ENCODE measurements around the gene CCL28.

Gene CCL28

GRCh38 chr5:43357067-43357466 lies 55.1 kb downstream of the CCL28 start:
- Histone ChIP-seq H3K9ac (ENCODE audit: low read depth, low read length) (no peak overlapping the region), H3K27me3 (ENCODE audit: control insufficient read depth, insufficient read depth, low read length) (no peaks in the 10 kb centered on the region), H3K9me3 (ENCODE audit: control insufficient read depth, insufficient read depth, low read length) (peaks cover 13% of the 10 kb centered on the region; the same call in 1 of the 2 replicates), H3K36me3 (ENCODE audit: control insufficient read depth, insufficient read depth, low read length) (no peaks in the 10 kb centered on the region), H3K27ac (ENCODE audit: low read depth, low read length) (no peak overlapping the region), H3K4me3 (ENCODE audit: low read depth, low read length) (no peak overlapping the region), H3K4me1 (ENCODE audit: control insufficient read depth, insufficient read depth, low read length) (no peaks in the 10 kb centered on the region)

GRCh38 chr5:43354774-43355173 lies 57.4 kb downstream of the CCL28 start:
- H3K27me3 ChIP-seq (ENCODE audit: control insufficient read depth, insufficient read depth, low read length) = no peaks in the 10 kb centered on the region
- H3K4me1 ChIP-seq (ENCODE audit: control insufficient read depth, insufficient read depth, low read length) = no peaks in the 10 kb centered on the region
- H3K36me3 ChIP-seq (ENCODE audit: control insufficient read depth, insufficient read depth, low read length) = no peaks in the 10 kb centered on the region
- H3K4me3 ChIP-seq (ENCODE audit: low read depth, low read length) = no peak overlapping the region
- no peak overlapping the region for H3K27ac ChIP-seq (ENCODE audit: low read depth, low read length)
- H3K9me3 ChIP-seq (ENCODE audit: control insufficient read depth, insufficient read depth, low read length) = 0 out of 2 replicates have a peak, but pooled peaks cover 10% of the 10 kb centered on the region
- H3K9ac ChIP-seq (ENCODE audit: low read depth, low read length) = no peak overlapping the region

- H3K4me3 ChIP-seq (ENCODE audit: low read depth, low read length) = no peak overlapping the region
- H3K4me1 ChIP-seq (ENCODE audit: control insufficient read depth, insufficient read depth, low read length) = no peaks in the 10 kb centered on the region
- no peaks in the 10 kb centered on the region for H3K36me3 ChIP-seq (ENCODE audit: control insufficient read depth, insufficient read depth, low read length)
- H3K9ac ChIP-seq (ENCODE audit: low read depth, low read length) = no peak overlapping the region
- no peak overlapping the region for H3K27ac ChIP-seq (ENCODE audit: low read depth, low read length)
- no peaks in the 10 kb centered on the region for H3K27me3 ChIP-seq (ENCODE audit: control insufficient read depth, insufficient read depth, low read length)
- 0 out of 2 replicates have a peak, but pooled peaks cover 4% of the 10 kb centered on the region for H3K9me3 ChIP-seq (ENCODE audit: control insufficient read depth, insufficient read depth, low read length)
These were observed 58.5 kb downstream of the CCL28 start for GRCh38 chr5:43353668-43354067.

- no peaks in the 10 kb centered on the region for H3K4me1 ChIP-seq (ENCODE audit: control insufficient read depth, insufficient read depth, low read length)
- H3K9me3 ChIP-seq (ENCODE audit: control insufficient read depth, insufficient read depth, low read length) = 0 out of 2 replicates have a peak, but pooled peaks cover 4% of the 10 kb centered on the region
- H3K36me3 ChIP-seq (ENCODE audit: control insufficient read depth, insufficient read depth, low read length) = no peaks in the 10 kb centered on the region
- no peak overlapping the region for H3K4me3 ChIP-seq (ENCODE audit: low read depth, low read length)
- H3K27me3 ChIP-seq (ENCODE audit: control insufficient read depth, insufficient read depth, low read length) = no peaks in the 10 kb centered on the region
- H3K27ac ChIP-seq (ENCODE audit: low read depth, low read length) = no peak overlapping the region
- H3K9ac ChIP-seq (ENCODE audit: low read depth, low read length) = no peak overlapping the region
These were observed 59.3 kb downstream of the CCL28 start for GRCh38 chr5:43352915-43353314.

GRCh38 chr5:43352131-43352530 lies 60.1 kb downstream of the CCL28 start:
- no peaks in the 10 kb centered on the region for H3K4me1 ChIP-seq (ENCODE audit: control insufficient read depth, insufficient read depth, low read length)
- no peaks in the 10 kb centered on the region for H3K36me3 ChIP-seq (ENCODE audit: control insufficient read depth, insufficient read depth, low read length)
- H3K27me3 ChIP-seq (ENCODE audit: control insufficient read depth, insufficient read depth, low read length) = no peaks in the 10 kb centered on the region
- no peak overlapping the region for H3K4me3 ChIP-seq (ENCODE audit: low read depth, low read length)
- H3K9me3 ChIP-seq (ENCODE audit: control insufficient read depth, insufficient read depth, low read length) = 0 out of 2 replicates have a peak, but pooled peaks cover 1% of the 10 kb centered on the region
- no peak overlapping the region for H3K27ac ChIP-seq (ENCODE audit: low read depth, low read length)
- no peak overlapping the region for H3K9ac ChIP-seq (ENCODE audit: low read depth, low read length)

GRCh38 chr5:43348861-43349363 lies 63.3 kb downstream of the CCL28 start:
- H3K27me3 ChIP-seq (ENCODE audit: control insufficient read depth, insufficient read depth, low read length) = no peaks in the 10 kb centered on the region
- H3K9me3 ChIP-seq (ENCODE audit: control insufficient read depth, insufficient read depth, low read length) = no peaks in the 10 kb centered on the region
- H3K9ac ChIP-seq (ENCODE audit: low read depth, low read length) = no peak overlapping the region
- no peak overlapping the region for H3K4me3 ChIP-seq (ENCODE audit: low read depth, low read length)
- no peaks in the 10 kb centered on the region for H3K4me1 ChIP-seq (ENCODE audit: control insufficient read depth, insufficient read depth, low read length)
- H3K36me3 ChIP-seq (ENCODE audit: control insufficient read depth, insufficient read depth, low read length) = no peaks in the 10 kb centered on the region
- H3K27ac ChIP-seq (ENCODE audit: low read depth, low read length) = no peak overlapping the region

- no peak overlapping the region for H3K4me3 ChIP-seq (ENCODE audit: low read depth, low read length)
- no peaks in the 10 kb centered on the region for H3K27me3 ChIP-seq (ENCODE audit: control insufficient read depth, insufficient read depth, low read length)
These were observed 64.0 kb downstream of the CCL28 start for GRCh38 chr5:43348207-43348606.

GRCh38 chr5:43338862-43339261 lies 73.3 kb downstream of the CCL28 start:
- H3K27me3 ChIP-seq (ENCODE audit: control insufficient read depth, insufficient read depth, low read length) = no peaks in the 10 kb centered on the region
- H3K36me3 ChIP-seq (ENCODE audit: control insufficient read depth, insufficient read depth, low read length) = no peaks in the 10 kb centered on the region
- H3K9me3 ChIP-seq (ENCODE audit: control insufficient read depth, insufficient read depth, low read length) = peaks cover 26% of the 10 kb centered on the region
- H3K4me3 ChIP-seq (ENCODE audit: low read depth, low read length) = no peak overlapping the region
- H3K27ac ChIP-seq (ENCODE audit: low read depth, low read length) = no peak overlapping the region
- no peaks in the 10 kb centered on the region for H3K4me1 ChIP-seq (ENCODE audit: control insufficient read depth, insufficient read depth, low read length)
- H3K9ac ChIP-seq (ENCODE audit: low read depth, low read length) = no peak overlapping the region

More at GRCh38 chr5:43348207-43348606, 64.0 kb downstream of the CCL28 start:
- no peaks in the 10 kb centered on the region for H3K36me3 ChIP-seq (ENCODE audit: control insufficient read depth, insufficient read depth, low read length)
- no peak overlapping the region for H3K9ac ChIP-seq (ENCODE audit: low read depth, low read length)
- no peak overlapping the region for H3K27ac ChIP-seq (ENCODE audit: low read depth, low read length)
- no peaks in the 10 kb centered on the region for H3K4me1 ChIP-seq (ENCODE audit: control insufficient read depth, insufficient read depth, low read length)
- no peaks in the 10 kb centered on the region for H3K9me3 ChIP-seq (ENCODE audit: control insufficient read depth, insufficient read depth, low read length)

GRCh38 chr5:43336159-43336558 lies 76.0 kb downstream of the CCL28 start:
- no peak overlapping the region for H3K9ac ChIP-seq (ENCODE audit: low read depth, low read length)
- H3K27me3 ChIP-seq (ENCODE audit: control insufficient read depth, insufficient read depth, low read length) = no peaks in the 10 kb centered on the region
- peaks cover 26% of the 10 kb centered on the region for H3K9me3 ChIP-seq (ENCODE audit: control insufficient read depth, insufficient read depth, low read length)
- H3K4me3 ChIP-seq (ENCODE audit: low read depth, low read length) = no peak overlapping the region
- no peak overlapping the region for H3K27ac ChIP-seq (ENCODE audit: low read depth, low read length)
- H3K4me1 ChIP-seq (ENCODE audit: control insufficient read depth, insufficient read depth, low read length) = no peaks in the 10 kb centered on the region
- H3K36me3 ChIP-seq (ENCODE audit: control insufficient read depth, insufficient read depth, low read length) = no peaks in the 10 kb centered on the region

- H3K27me3 ChIP-seq (ENCODE audit: control insufficient read depth, insufficient read depth, low read length) = no peaks in the 10 kb centered on the region
- H3K27ac ChIP-seq (ENCODE audit: low read depth, low read length) = no peak overlapping the region
These were observed 76.5 kb downstream of the CCL28 start for GRCh38 chr5:43335681-43336080.

GRCh38 chr5:43332401-43332800 lies 79.8 kb downstream of the CCL28 start:
- H3K27me3 ChIP-seq (ENCODE audit: control insufficient read depth, insufficient read depth, low read length) = no peaks in the 10 kb centered on the region
- H3K9ac ChIP-seq (ENCODE audit: low read depth, low read length) = no peak overlapping the region
- no peaks in the 10 kb centered on the region for H3K36me3 ChIP-seq (ENCODE audit: control insufficient read depth, insufficient read depth, low read length)
- H3K4me1 ChIP-seq (ENCODE audit: control insufficient read depth, insufficient read depth, low read length) = no peaks in the 10 kb centered on the region
- no peak overlapping the region for H3K4me3 ChIP-seq (ENCODE audit: low read depth, low read length)
- H3K9me3 ChIP-seq (ENCODE audit: control insufficient read depth, insufficient read depth, low read length) = peaks cover 22% of the 10 kb centered on the region
- H3K27ac ChIP-seq (ENCODE audit: low read depth, low read length) = no peak overlapping the region

More at GRCh38 chr5:43335681-43336080, 76.5 kb downstream of the CCL28 start:
- no peak overlapping the region for H3K9ac ChIP-seq (ENCODE audit: low read depth, low read length)
- H3K36me3 ChIP-seq (ENCODE audit: control insufficient read depth, insufficient read depth, low read length) = no peaks in the 10 kb centered on the region
- no peak overlapping the region for H3K4me3 ChIP-seq (ENCODE audit: low read depth, low read length)
- H3K4me1 ChIP-seq (ENCODE audit: control insufficient read depth, insufficient read depth, low read length) = no peaks in the 10 kb centered on the region
- H3K9me3 ChIP-seq (ENCODE audit: control insufficient read depth, insufficient read depth, low read length) = peaks cover 22% of the 10 kb centered on the region
